ENCODE measurements around the gene EPB41L1.

Gene EPB41L1

GRCh38 chr20:36197271-36197670 lies 42.7 kb downstream of the EPB41L1 start:
- no peak overlapping the region for H3K4me3 ChIP-seq (replicated peaks; ENCODE audit: low read depth, low read length)
- DNase-seq (ENCODE audit: low read depth) = no peak
- no peak for TF ChIP-seq CTCF (IDR thresholded peaks at IDR 0.05; ENCODE audit: low read length, missing control alignments)

GRCh38 chr20:36199345-36200257 lies 45.1 kb downstream of the EPB41L1 start:
- TF ChIP-seq CTCF (IDR thresholded peaks at IDR 0.05; ENCODE audit: low read length, missing control alignments) = peak; percentile 99
- no peak overlapping the region for H3K4me3 ChIP-seq (replicated peaks; ENCODE audit: low read depth, low read length)
- peak; percentile 87 for DNase-seq (ENCODE audit: low read depth)

DNA sequence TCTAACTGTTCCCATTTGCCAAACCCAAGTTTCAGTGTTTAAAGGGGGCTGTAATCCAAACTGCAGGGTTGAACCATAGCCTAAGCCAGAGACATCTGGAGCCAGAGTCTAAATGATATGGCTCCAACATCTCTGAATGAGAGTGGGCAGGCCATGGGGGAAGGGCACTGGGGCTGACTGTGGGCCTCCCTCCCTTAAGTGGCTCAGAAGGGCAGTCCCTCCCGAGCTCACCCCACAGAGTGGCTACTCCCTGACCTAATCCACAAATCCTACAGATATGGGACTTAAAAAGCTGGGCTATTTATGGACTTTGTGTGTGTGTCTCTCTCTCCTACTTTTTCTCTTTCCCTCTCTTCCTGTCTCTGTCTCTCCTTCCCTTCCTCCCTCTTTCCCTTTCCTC lies 45.9 kb downstream of the EPB41L1 start:
- no peak for TF ChIP-seq CTCF (IDR thresholded peaks at IDR 0.05; ENCODE audit: low read length, missing control alignments)
- H3K4me3 ChIP-seq (replicated peaks; ENCODE audit: low read depth, low read length) = no peak overlapping the region
- no peak for DNase-seq (ENCODE audit: low read depth)

DNA sequence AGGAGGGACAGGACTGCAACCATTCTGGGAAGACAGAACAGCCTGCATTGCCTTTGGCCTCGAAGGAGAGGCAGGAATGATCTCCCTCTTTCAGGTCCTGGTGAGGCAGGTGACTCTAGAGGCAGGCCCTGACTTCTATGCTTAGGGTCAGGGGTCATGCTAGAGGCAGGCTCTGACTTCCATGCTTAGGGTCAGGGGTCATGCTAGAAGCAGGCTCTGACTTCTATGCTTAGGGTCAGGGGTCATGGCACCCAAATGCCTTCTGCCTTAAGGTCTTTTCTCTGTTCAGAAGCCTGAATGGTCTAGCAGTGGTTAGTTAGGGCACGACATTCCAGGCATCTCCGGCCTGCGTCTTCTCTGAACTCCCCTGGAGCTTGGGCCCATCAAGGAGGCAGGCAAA lies 46.7 kb downstream of the EPB41L1 start:
- no peak for TF ChIP-seq CTCF (IDR thresholded peaks at IDR 0.05; ENCODE audit: low read length, missing control alignments)
- DNase-seq (ENCODE audit: low read depth) = no peak
- H3K4me3 ChIP-seq (replicated peaks; ENCODE audit: low read depth, low read length) = no peak overlapping the region

DNA sequence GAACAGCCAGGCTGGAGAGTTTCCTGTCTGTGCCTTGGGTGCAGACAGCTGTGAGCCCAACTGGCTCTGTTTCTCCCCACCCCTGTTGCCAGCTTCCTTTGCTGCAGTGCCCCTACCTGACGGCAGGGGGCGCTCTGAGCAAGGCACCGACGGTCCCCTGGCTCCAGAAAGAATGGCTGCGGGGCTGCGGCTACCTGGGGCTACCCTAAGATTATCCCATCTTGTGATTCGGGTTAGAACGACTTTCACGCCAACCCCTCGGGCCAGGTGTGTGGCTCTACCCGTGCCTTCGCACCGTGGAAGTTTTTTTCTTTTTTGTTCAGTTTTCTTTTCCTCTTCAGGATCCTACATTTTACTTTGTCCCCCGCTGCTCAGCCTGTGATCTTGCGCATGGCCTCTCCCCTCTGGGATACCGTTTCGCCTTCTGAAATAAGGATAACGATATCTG lies 48.4 kb downstream of the EPB41L1 start:
- H3K4me3 ChIP-seq (replicated peaks; ENCODE audit: low read depth, low read length) = no peak overlapping the region
- peak; percentile 99 for TF ChIP-seq CTCF (IDR thresholded peaks at IDR 0.05; ENCODE audit: low read length, missing control alignments)
- peak; percentile 49 for DNase-seq (ENCODE audit: low read depth)

DNA sequence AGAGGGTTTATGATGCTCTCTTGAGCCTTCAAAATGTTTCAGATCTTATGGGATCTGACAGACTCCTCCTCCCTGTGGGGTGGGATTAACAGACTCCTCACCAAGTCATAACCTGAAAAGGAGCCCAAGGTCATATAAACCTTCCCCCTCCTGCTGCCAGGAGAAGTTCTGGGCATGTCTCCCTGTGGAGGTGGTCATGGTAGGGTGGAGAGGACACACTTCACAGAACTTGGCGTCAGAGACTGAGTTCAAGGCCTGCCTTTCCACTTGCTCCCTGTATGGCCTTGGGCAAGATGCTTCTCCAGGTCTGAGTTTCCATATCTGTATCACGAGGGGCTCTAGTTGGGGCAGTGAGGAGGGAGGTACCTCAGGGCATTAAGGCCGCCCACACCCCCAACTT lies 49.3 kb downstream of the EPB41L1 start:
- no peak for TF ChIP-seq CTCF (IDR thresholded peaks at IDR 0.05; ENCODE audit: low read length, missing control alignments)
- no peak for DNase-seq (ENCODE audit: low read depth)
- no peak overlapping the region for H3K4me3 ChIP-seq (replicated peaks; ENCODE audit: low read depth, low read length)

GRCh38 chr20:36205026-36205425 lies 50.5 kb downstream of the EPB41L1 start:
- peak; percentile 5 for DNase-seq (ENCODE audit: low read depth)
- no peak for TF ChIP-seq CTCF (IDR thresholded peaks at IDR 0.05; ENCODE audit: low read length, missing control alignments)
- no peak overlapping the region for H3K4me3 ChIP-seq (replicated peaks; ENCODE audit: low read depth, low read length)

Measured in fibroblast of pulmonary artery (primary cell).